ENCODE results near the gene ZNF154.

ZNF154 gene

GRCh38 chr19:57653689-57654088 lies 55.3 kb downstream of the ZNF154 start:
- H3K27ac ChIP-seq: no peak overlapping the region
- H3K27me3 ChIP-seq: no peaks in the 10 kb centered on the region
- intact Hi-C loops (cut with DNase I; ENCODE audit: low total_unique reads): no loop called here
- TF ChIP-seq, protein P1, sequence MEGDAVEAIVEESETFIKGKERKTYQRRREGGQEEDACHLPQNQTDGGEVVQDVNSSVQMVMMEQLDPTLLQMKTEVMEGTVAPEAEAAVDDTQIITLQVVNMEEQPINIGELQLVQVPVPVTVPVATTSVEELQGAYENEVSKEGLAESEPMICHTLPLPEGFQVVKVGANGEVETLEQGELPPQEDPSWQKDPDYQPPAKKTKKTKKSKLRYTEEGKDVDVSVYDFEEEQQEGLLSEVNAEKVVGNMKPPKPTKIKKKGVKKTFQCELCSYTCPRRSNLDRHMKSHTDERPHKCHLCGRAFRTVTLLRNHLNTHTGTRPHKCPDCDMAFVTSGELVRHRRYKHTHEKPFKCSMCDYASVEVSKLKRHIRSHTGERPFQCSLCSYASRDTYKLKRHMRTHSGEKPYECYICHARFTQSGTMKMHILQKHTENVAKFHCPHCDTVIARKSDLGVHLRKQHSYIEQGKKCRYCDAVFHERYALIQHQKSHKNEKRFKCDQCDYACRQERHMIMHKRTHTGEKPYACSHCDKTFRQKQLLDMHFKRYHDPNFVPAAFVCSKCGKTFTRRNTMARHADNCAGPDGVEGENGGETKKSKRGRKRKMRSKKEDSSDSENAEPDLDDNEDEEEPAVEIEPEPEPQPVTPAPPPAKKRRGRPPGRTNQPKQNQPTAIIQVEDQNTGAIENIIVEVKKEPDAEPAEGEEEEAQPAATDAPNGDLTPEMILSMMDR (IDR thresholded peaks at IDR 0.05): no peak
- no peaks in the 10 kb centered on the region for H3K4me1 ChIP-seq
- no peak overlapping the region for H3K4me3 ChIP-seq
- no peaks in the 10 kb centered on the region for H3K36me3 ChIP-seq
- no peak for DNase-seq
- peaks cover 0 to 28% (median 14%) of the 10 kb centered on the region in 3 donors for H3K9me3 ChIP-seq

GRCh38 chr19:57651654-57651996 lies 57.4 kb downstream of the ZNF154 start:
- TF ChIP-seq, protein P1 (IDR thresholded peaks at IDR 0.05): no peak
- Histone ChIP-seq H3K4me1 (no peaks in the 10 kb centered on the region), H3K27me3 (no peaks in the 10 kb centered on the region), H3K36me3 (no peaks in the 10 kb centered on the region), H3K27ac (no peak overlapping the region), H3K9me3 (peaks cover 0 to 44% (median 19%) of the 10 kb centered on the region in 3 donors), H3K4me3 (no peak overlapping the region)
- intact Hi-C loops (cut with DNase I; ENCODE audit: low total_unique reads): no loop called here
- no peak for DNase-seq

- no peak overlapping the region for H3K27ac ChIP-seq
- H3K27me3 ChIP-seq: no peaks in the 10 kb centered on the region
- no peaks in the 10 kb centered on the region for H3K4me1 ChIP-seq
- peaks cover 2 to 63% (median 21%) of the 10 kb centered on the region in 3 donors for H3K9me3 ChIP-seq
- no peak for DNase-seq
- no peak overlapping the region for H3K4me3 ChIP-seq
- peaks cover 0 to 14% (median 7%) of the 10 kb centered on the region in 3 donors for H3K36me3 ChIP-seq
- TF ChIP-seq, protein P1 (IDR thresholded peaks at IDR 0.05): no peak
- intact Hi-C loops (cut with DNase I; ENCODE audit: low total_unique reads): no loop called here
These were observed 60.5 kb downstream of the ZNF154 start for GRCh38 chr19:57648331-57649003.

Measured in tibial artery (tissue), 4 donors.